ENCODE measurements around the gene TCF7.
A peak's percentile ranks its signal among the peaks of the same experiment; 100 is the strongest.

The TCF7 gene

GRCh38 chr5:134113363-134113889, 1.1 kb upstream of the TCF7 start:
- no peak for DNase-seq (ENCODE audit: low spot score)

GRCh38 chr5:134114886-134115805, 665 bp downstream of the TCF7 start:
- DNase-seq (ENCODE audit: low spot score) = peak; percentile 74

GRCh38 chr5:134115806-134116175, 1.3 kb downstream of the TCF7 start:
- DNase-seq (ENCODE audit: low spot score) = no peak

GRCh38 chr5:134116286-134116685, 1.8 kb downstream of the TCF7 start:
- DNase-seq (ENCODE audit: low spot score) = no peak

GRCh38 chr5:134116789-134117761, 2.6 kb downstream of the TCF7 start:
- DNase-seq (ENCODE audit: low spot score) = no peak

- no peak for DNase-seq (ENCODE audit: low spot score)
These were observed 3.8 kb downstream of the TCF7 start for GRCh38 chr5:134118212-134118835.

GRCh38 chr5:134119720-134120119, 5.2 kb downstream of the TCF7 start:
- DNase-seq (ENCODE audit: low spot score) = no peak

- DNase-seq (ENCODE audit: low spot score) = no peak
These were observed 6.1 kb downstream of the TCF7 start for GRCh38 chr5:134120386-134121138.

- DNase-seq (ENCODE audit: low spot score) = no peak
These were observed 8.0 kb downstream of the TCF7 start for GRCh38 chr5:134122530-134122929.

GRCh38 chr5:134123360-134123759, 8.9 kb downstream of the TCF7 start:
- DNase-seq (ENCODE audit: low spot score) = no peak

- no peak for DNase-seq (ENCODE audit: low spot score)
These were observed 10.0 kb downstream of the TCF7 start for GRCh38 chr5:134124289-134125038.

GRCh38 chr5:134125039-134126015, 10.8 kb downstream of the TCF7 start:
- no peak for DNase-seq (ENCODE audit: low spot score)

- no peak for DNase-seq (ENCODE audit: low spot score)
These were observed 12.9 kb downstream of the TCF7 start for GRCh38 chr5:134127376-134127861.

GRCh38 chr5:134127988-134128647, 13.6 kb downstream of the TCF7 start:
- DNase-seq (ENCODE audit: low spot score) = no peak

- no peak for DNase-seq (ENCODE audit: low spot score)
These were observed 14.1 kb downstream of the TCF7 start for GRCh38 chr5:134128648-134128995.

GRCh38 chr5:134129411-134130238, 15.1 kb downstream of the TCF7 start:
- DNase-seq (ENCODE audit: low spot score) = no peak

GRCh38 chr5:134130239-134130945, 15.9 kb downstream of the TCF7 start:
- no peak for DNase-seq (ENCODE audit: low spot score)

Measured in HuH-7 (cell line).